ENCODE measurements around the gene GPC5.

The GPC5 gene

DNA sequence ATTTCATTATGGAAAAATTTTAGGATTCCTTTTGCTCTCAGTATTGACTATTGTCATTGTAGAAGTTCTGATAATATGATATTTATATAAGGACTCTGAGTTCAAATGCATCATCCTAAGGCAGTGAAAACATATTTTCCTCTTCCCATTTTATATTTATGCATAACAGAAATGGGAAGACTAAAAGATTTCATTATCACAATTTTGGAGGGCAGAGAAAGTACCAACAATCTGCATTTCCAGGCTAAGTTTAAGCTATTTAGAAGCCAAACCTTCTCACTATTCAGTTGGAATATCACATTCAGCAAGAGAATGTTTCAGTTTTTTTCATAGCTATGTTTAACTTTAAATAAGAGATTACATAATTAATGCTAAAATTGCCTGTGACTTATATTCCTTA lies 1269.7 kb downstream of the GPC5 start:
- no peaks in the 10 kb centered on the region for H3K79me2 ChIP-seq (ENCODE audit: insufficient read depth, low read depth)
- no peaks in the 10 kb centered on the region for H3K4me1 ChIP-seq (ENCODE audit: low read depth, poor library complexity, severe bottlenecking)
- H3K4me2 ChIP-seq: no peak overlapping the region
- H4K20me1 ChIP-seq (ENCODE audit: insufficient read depth): no peaks in the 10 kb centered on the region
- no peak overlapping the region for H3K4me3 ChIP-seq (IDR thresholded peaks at IDR 0.05; ENCODE audit: insufficient read depth, low read depth, low read length)
- no peak overlapping the region for H3K9ac ChIP-seq
- no peak overlapping the region for H3K27ac ChIP-seq
- no peaks in the 10 kb centered on the region for H3K36me3 ChIP-seq (ENCODE audit: insufficient read depth)
- TF ChIP-seq CTCF (conservative IDR thresholded peaks at IDR 0.05; ENCODE audit: low read depth, low read length): no peak
- no peak overlapping the region for H2AFZ ChIP-seq (ENCODE audit: low read depth)
- no peaks in the 10 kb centered on the region for H3K27me3 ChIP-seq (ENCODE audit: insufficient read depth, low read depth)

DNA sequence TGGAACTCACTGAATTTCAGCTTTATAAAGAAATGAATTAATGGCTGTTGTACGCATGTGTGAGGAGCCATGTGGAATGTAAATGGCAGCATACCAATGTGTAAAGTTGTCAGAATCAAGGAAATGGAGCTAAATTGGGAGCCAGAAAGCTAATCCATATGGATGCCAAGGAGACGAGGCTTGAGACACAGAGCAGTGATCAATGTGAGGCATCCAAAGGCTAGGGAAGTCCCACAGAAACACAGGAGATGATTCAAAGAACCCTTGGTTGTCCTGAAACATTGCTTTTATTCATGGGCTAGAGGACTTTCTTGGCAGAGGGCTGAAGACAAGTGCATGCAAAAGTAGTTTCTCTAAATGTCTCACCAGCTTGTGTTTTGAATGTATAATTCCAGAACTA lies 1271.7 kb downstream of the GPC5 start:
- no peaks in the 10 kb centered on the region for H3K79me2 ChIP-seq (ENCODE audit: insufficient read depth, low read depth)
- no peak for TF ChIP-seq CTCF (conservative IDR thresholded peaks at IDR 0.05; ENCODE audit: low read depth, low read length)
- H4K20me1 ChIP-seq (ENCODE audit: insufficient read depth): no peaks in the 10 kb centered on the region
- no peak overlapping the region for H3K9ac ChIP-seq
- no peaks in the 10 kb centered on the region for H3K4me1 ChIP-seq (ENCODE audit: low read depth, poor library complexity, severe bottlenecking)
- no peak overlapping the region for H3K4me3 ChIP-seq (IDR thresholded peaks at IDR 0.05; ENCODE audit: insufficient read depth, low read depth, low read length)
- no peak overlapping the region for H3K4me2 ChIP-seq
- no peak overlapping the region for H2AFZ ChIP-seq (ENCODE audit: low read depth)
- no peak overlapping the region for H3K27ac ChIP-seq
- H3K36me3 ChIP-seq (ENCODE audit: insufficient read depth): no peaks in the 10 kb centered on the region
- H3K27me3 ChIP-seq (ENCODE audit: insufficient read depth, low read depth): no peaks in the 10 kb centered on the region

GRCh38 chr13:92671821-92672220 lies 1273.4 kb downstream of the GPC5 start:
- Histone ChIP-seq H3K4me2 (no peak overlapping the region), H2AFZ (ENCODE audit: low read depth) (no peak overlapping the region), H3K4me3 (IDR thresholded peaks at IDR 0.05; ENCODE audit: insufficient read depth, low read depth, low read length) (no peak overlapping the region), H3K27ac (no peak overlapping the region), H3K4me1 (ENCODE audit: low read depth, poor library complexity, severe bottlenecking) (no peaks in the 10 kb centered on the region), H3K27me3 (ENCODE audit: insufficient read depth, low read depth) (no peaks in the 10 kb centered on the region), H3K79me2 (ENCODE audit: insufficient read depth, low read depth) (no peaks in the 10 kb centered on the region), H3K36me3 (ENCODE audit: insufficient read depth) (no peaks in the 10 kb centered on the region), H3K9ac (no peak overlapping the region), H4K20me1 (ENCODE audit: insufficient read depth) (no peaks in the 10 kb centered on the region)
- no peak for TF ChIP-seq CTCF (conservative IDR thresholded peaks at IDR 0.05; ENCODE audit: low read depth, low read length)

DNA sequence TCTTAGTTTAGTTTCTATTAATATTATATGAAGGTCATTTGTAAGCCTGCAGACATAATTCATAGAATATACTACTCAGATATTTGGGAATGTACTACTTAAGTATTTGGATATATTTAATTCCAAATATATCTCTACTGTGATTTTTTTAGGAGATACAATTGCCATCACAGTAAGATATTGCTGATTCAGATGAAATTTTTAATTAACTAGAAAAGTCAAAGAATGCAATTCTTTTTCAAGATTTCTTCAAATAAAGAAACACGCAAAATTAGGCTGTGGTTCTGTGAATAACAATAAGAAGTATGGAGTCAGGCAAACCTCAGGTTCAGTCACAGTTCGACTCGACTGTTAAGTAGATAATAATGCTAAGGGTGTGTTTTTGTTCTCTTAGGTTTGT lies 1277.8 kb downstream of the GPC5 start:
- Histone ChIP-seq H2AFZ (ENCODE audit: low read depth) (no peak overlapping the region), H3K4me1 (ENCODE audit: low read depth, poor library complexity, severe bottlenecking) (no peaks in the 10 kb centered on the region), H3K27ac (no peak overlapping the region), H3K4me3 (IDR thresholded peaks at IDR 0.05; ENCODE audit: insufficient read depth, low read depth, low read length) (no peak overlapping the region), H3K9ac (no peak overlapping the region), H3K4me2 (no peak overlapping the region), H4K20me1 (ENCODE audit: insufficient read depth) (no peaks in the 10 kb centered on the region), H3K27me3 (ENCODE audit: insufficient read depth, low read depth) (no peaks in the 10 kb centered on the region), H3K36me3 (ENCODE audit: insufficient read depth) (no peaks in the 10 kb centered on the region), H3K79me2 (ENCODE audit: insufficient read depth, low read depth) (no peaks in the 10 kb centered on the region)
- TF ChIP-seq CTCF (conservative IDR thresholded peaks at IDR 0.05; ENCODE audit: low read depth, low read length): no peak

DNA sequence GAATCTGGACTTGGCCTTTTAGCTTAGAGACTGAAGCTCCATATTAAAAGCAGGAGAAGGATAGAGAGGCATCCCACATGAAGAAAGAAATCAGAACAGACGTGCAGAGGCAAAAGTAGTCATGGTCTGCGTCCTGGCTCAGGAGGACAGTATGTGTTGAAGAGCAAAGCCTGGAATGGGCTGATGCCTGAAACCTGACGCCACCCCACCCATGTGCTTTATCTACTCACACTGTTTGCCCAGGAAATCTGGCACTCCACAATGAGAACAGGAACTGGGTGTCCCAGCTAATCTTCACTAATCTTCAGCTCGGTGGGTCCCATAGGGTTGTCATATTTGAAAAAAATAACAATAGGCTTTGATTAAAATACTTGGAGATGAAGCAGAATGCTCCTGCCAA lies 1279.2 kb downstream of the GPC5 start:
- Histone ChIP-seq H2AFZ (ENCODE audit: low read depth) (no peak overlapping the region), H3K4me2 (no peak overlapping the region), H3K4me1 (ENCODE audit: low read depth, poor library complexity, severe bottlenecking) (no peaks in the 10 kb centered on the region), H3K79me2 (ENCODE audit: insufficient read depth, low read depth) (no peaks in the 10 kb centered on the region), H3K27ac (no peak overlapping the region), H3K36me3 (ENCODE audit: insufficient read depth) (no peaks in the 10 kb centered on the region), H4K20me1 (ENCODE audit: insufficient read depth) (no peaks in the 10 kb centered on the region), H3K4me3 (IDR thresholded peaks at IDR 0.05; ENCODE audit: insufficient read depth, low read depth, low read length) (no peak overlapping the region), H3K9ac (no peak overlapping the region), H3K27me3 (ENCODE audit: insufficient read depth, low read depth) (no peaks in the 10 kb centered on the region)
- no peak for TF ChIP-seq CTCF (conservative IDR thresholded peaks at IDR 0.05; ENCODE audit: low read depth, low read length)
